HG03060 (cell line): Measurements from ENCODE around the gene SC5D.
A peak's percentile ranks its signal among the peaks of the same experiment; 100 is the strongest.

ENCODE experiments used
- ATAC-seq: cut with Tn5 transposase; IDR thresholded peaks from one replicate; pipeline ENCODE4 v1.9.1; 2021; ENCODE audit warnings: low read depth, moderate number of reproducible peaks; ENCODE audit not compliant: unreplicated experiment

Gene SC5D

DNA sequence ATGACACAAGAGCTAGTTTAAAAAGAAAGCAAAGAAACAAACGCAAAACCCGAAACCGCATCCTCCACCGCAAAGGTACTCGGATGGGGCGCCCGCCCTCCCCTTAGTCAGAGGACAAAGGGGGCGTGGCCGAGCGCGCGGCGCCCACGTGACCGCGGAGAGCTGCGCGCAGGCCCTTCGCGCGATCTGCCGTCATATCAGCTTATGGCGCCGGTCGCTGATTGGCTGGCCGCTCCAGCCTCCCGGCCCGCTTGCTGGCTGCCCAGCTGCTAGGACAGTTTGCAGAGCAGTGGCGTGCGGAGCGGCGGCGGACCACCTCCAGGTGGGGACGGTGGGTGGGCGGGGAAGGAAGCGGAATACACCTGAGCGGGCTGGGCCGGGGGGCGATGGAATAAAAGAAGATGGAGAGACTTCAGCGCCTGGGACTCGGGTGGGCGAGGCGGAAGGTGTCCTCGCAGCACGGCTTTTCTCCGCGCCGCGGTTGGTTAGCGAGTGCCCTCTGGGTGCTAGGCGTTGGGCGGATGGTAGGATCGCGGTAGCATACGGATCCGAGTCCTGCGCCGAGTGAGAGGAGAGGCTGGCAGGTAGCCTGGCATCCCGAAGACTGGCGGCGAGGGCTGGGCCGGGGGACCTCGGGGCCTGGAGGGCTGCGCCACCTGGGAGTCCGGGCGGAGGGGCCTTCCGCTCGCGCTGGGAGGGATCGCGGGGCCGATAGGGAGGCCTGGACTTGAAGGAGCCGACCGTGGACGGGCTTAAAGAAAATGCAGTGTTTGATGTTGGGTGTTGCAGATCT is at the start of gene SC5D:
SC5D (plus strand) TSS at position 277 of the 793 bp plus-strand sequence. CDS start 10,605 bp downstream, outside the sequence.
- peak; percentile 82 for ATAC-seq

DNA sequence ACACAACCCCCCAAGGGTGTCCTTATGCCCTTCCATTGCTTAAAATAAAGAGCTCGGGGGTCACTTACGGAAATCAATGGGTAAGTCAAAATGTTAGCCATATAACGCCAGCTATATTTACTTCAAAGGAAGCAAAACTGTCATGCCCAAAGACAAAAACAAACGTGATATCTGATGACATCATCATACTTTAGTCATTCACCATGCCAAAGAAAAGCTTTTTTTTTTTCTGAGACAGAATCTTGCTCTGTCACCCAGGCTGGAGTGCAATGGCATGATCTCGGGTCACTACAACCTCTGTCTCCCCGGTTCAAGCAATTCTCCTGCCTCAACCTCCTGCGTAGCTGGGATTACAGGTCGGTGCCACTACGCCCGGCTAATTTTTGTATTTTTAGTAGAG is 47.7 kb upstream of the SC5D start:
- no peak for ATAC-seq

DNA sequence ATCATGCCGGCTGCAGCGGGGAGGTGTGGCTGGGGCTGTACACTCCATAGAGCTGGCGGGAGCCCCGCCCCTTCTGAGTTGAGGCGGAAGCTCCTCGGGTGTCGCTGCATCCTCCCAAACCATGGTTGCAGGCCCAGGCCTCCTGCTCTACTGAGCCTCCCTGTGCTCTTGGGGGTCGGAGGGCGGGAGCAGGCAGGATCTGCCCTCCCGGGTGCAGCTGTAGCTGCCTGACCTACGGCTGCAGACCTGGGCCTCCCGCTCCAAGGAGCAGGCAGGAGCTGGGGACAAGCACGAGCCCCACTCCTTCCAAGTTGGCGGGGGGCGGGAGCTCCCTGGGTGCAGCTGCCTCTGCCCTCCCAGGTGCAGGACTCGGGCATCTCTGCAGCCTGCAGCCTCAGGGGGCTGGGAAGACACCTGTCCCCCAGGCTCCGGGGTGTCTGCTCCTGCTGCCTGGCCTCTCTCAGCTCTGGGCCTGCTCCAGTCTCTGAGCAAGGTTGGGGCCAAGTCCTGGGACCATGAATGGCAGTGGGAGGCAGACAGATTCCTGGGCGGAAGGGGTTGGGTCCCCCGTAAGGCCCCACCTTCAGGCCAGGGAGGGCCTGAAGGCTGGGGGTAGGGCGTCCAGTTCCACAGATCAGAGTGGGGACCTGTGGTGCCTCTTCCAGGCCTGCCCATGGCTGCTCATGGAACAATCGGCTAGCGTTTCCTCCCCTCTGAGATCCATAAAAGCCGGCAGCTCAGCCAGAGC is 46.4 kb upstream of the SC5D start:
- no peak for ATAC-seq

DNA sequence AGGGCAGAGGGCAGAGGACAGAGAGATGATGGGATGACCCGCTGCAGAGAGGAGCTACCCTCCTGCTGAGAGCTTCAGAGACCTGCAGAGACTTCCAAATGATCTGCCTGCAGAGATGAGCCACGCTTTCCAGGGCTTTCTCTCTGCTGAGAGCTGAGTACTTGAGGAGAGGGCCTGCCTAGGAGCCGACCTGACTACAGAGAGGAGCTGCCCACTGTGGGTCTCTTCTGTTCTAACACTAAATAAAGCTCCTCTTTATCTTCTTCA is 45.9 kb upstream of the SC5D start:
- no peak for ATAC-seq

- ATAC-seq = no peak
Measured at GRCh38 chr11:121248496-121248895, 44.1 kb upstream of the SC5D start.

- ATAC-seq = no peak
Measured at GRCh38 chr11:121249039-121249663, 43.4 kb upstream of the SC5D start.

DNA sequence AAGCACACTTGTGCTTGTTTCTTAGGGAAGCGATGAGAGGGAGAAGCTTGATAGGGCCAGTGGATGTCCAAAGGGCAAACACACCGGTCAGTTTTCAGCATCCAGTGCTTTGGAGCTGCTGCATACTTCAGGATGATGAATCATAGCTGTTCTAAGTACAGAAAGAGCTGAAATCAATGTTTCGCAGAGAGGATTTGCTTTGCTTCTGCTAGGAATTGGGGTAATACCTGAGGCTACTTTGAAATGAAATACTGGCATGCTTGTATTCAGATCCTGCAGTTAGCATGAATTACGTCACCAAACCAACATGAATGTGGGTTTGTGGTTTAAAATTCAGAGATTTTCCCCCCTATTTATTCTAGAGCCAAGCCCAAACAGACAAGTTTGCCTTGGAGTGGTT is 41.7 kb upstream of the SC5D start:
- no peak for ATAC-seq

DNA sequence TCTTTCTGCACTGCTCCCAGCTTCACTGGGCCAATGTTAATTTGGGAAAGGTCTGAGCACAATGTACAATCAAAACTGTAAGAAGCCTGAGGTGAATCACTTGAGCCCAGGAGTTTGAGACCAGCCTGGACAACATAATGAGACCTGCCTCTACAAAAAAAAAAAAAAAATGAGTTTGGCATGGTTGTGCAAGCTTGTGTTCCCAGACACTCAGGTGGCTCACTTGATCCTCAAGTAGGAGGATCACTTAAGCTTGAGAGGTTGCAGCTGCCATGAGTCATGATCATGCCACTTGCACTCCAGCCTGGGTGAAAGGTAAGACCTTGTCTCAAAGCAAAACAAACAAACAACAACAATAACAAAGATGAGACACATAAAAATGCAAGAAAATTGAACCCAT is 38.6 kb upstream of the SC5D start:
- no peak for ATAC-seq

DNA sequence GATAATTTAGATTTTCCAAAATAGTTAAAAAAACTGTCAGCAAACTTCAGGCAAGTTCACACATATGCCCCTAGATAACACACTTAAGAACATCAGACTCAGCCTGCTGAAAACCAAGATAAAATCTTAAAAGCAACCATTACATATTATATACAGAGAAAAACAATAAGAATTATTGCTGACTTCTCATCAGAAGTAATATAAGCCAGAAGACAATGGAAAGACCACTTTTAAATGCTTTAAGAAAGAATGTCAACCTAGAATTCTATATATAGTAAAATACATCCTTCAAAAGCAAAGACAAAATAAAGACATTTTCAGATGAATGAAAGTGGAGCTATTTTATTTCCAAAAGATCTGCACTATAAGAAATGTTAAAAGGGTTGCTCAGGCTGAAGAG is 37.8 kb upstream of the SC5D start:
- ATAC-seq = no peak

DNA sequence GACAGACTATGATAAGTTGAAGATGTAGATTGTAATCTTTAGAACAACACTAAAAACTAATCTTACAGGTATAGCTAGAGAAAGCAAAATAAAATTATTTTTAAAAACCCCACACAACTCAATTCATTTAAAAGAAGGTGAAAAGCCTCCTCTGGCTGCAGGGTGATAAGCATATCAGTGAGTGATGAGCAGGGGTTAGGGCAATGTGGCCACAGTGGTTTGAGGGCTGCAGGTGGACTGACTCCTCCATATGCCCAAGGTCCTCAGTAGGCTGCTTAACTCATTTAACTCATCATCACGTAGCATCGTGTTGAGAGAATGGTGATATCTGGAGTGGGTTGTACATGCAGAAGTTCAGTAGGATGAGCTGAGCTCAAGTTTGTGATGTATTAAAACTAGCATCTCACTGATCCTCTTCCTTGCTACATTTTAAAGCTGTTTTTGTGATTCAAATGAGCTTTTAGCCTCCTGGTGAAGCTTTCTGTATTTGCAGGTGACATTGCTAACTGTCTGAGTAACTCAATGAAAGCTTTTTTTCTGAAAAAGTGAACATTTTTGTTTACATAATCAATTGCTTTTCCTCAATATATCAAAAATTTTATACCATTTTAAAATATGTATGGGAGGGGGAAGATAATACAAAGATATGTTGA is 37.0 kb upstream of the SC5D start:
- no peak for ATAC-seq

DNA sequence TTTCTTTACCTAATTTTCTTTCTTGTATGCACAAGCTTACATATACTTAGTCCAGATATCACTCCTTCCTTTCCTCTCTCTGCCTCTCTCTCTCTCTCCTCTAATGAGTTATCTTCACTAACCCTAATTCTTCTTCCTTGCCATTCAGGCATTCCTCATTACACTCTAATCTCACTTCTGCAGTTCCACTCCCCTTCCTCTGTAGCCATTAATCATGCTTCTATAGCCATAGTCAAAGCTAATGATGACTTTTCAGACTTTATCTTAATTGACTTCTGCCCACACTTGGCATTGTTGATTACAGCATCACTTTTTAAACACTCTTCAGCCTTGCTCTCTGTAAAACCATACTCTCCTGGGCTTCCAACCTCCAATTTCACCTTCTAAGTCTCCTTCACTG is 35.3 kb upstream of the SC5D start:
- ATAC-seq = no peak

- ATAC-seq = no peak
Measured at GRCh38 chr11:121257976-121258375, 34.6 kb upstream of the SC5D start.

GRCh38 chr11:121265586-121265985 is 27.0 kb upstream of the SC5D start:
- no peak for ATAC-seq

DNA sequence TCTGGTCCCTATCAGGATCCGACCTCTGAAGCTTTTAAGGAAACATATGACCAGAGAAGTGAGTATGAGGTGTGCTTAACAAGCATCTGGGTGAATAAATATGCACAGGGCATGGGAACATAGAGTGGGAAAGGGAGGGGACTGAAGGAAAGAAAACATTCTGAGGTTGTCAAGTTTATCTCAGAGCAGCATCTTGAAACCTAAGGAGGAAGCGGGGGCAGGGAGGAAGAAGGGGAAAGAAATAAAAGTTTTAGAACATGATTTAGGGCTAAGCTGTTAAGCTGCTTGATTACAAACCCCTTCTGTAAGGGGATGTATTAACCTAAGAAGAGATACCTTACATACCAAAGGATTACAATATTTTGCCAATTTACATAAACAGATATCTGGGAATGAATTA is 24.0 kb upstream of the SC5D start:
- ATAC-seq = no peak

DNA sequence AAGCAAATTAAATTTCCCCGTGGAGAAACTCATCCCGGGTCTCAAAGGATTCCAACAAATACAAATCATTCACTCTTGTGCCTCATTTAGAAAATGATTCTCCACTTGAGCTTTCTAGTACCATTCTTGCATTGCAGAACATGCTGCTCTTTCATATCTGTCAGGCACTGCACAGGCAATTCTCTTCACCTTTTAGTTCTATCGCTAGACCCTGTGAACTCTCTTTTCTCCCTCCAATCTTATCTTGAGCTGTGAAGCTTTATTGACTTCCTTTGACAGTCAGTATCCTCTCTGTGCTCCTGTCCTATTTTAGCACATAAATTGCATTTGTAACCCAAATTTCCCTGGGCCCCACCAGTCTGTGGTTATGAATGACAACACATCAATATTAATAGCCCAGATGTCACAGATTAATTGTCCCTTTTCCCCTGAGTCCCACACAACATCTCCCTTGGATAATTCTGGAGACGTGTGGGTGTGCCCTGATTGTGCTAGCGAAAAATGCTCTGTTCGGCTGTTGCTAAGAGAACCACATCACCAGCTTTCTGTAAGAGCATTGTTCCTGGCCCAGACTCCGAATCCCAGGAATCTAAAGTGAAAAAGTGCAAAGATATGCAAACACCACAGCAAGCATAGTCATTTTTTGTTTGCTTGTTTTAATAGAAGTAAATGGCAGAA is 22.4 kb upstream of the SC5D start:
- ATAC-seq = no peak

GRCh38 chr11:121274332-121274991 is 18.1 kb upstream of the SC5D start:
- no peak for ATAC-seq

DNA sequence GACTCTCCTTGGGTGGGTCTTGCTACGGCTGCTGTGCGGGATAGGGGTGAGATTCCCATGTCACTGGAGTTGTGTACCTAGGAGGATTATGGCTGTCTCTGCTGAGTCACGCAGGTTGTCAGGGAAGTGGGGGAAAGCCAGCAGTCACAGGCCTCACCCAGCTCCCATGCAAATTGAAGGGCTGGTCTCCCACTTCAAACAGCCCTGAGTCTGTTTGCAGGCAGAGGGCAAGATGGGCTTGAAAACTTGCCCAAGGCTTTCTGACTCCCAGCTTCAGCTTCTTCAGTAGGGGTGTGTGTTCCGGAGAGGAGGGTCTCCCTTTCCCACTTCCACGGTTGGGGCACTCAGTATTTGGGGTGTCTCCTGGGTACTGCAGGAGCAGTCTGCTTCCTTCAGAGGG is 10.9 kb upstream of the SC5D start:
- ATAC-seq = no peak

DNA sequence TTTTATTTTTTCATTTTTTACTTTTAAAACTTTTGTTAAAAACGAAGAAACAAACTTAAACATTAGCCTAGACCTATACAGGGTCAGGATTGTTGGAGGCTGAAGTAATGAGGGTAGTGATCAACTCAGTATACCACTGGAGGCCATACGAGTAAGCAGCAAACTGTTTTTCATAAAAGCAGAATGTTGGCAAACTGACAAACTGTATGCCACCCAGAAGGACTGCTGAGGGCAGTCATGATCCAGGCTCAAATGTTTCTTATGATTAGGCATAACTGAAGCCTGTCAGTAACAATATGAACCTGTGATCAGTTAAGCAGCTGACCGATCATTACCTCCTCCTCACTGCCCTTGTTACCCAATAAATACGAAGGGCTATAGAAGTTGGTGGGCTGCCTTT is 10.2 kb upstream of the SC5D start:
- ATAC-seq = no peak

DNA sequence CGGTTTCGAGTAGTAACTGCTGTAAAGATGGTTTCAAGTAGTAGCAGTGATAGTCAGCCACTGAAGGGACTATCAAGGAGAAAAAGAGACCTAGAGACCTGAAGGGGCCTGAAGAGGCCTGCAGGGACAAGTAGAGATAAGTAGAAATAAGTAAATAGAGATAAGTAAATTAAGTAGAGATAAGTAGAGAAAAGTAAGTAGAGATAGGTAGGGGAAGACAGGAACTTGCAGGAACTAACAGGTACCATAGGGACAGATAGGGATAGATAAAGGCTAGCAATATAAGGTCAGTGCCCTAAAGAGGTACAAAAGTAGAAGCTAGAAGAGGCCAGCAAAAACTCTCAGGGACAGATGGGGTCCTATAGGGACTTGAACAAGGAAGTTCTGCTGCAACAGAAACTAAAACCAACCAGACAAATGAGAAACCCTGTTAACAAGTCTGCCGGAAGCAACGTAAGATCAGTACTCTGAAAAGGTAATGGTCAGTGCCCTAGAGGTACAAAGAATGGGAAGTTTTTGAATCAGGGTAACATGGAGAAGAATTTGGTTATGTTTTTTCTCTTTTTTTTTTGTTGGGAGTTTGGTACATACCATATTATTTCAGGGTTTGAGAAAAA is 9.6 kb upstream of the SC5D start:
- no peak for ATAC-seq

DNA sequence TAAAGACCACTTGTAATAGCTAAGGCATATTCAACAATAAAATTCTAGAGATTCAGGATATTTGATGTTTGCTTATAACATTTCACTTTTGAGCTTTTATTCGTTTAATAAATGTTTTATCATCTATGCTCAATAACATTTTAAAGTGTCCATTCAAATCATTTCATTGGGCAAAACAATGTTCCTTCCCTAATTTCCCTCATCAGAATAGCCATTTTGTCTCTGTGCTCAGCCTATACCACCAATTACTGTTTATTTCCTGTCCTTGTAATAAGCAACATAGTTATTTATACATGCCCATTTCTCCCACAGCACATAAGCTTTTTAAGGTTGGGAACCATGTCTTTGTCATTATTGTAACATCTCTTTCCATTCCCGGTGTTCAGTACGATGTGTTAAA is 1.3 kb upstream of the SC5D start:
- no peak for ATAC-seq
